HG03039 (cell line): ENCODE data around the gene DCAF17.
A peak's percentile ranks its signal among the peaks of the same experiment; 100 is the strongest.

Experiments used
- ATAC-seq: cut with Tn5 transposase; IDR thresholded peaks from one replicate; pipeline ENCODE4 v1.9.1; 2021; ENCODE audit warnings: mild to moderate bottlenecking, moderate library complexity; ENCODE audit not compliant: unreplicated experiment

The DCAF17 gene, protein sequence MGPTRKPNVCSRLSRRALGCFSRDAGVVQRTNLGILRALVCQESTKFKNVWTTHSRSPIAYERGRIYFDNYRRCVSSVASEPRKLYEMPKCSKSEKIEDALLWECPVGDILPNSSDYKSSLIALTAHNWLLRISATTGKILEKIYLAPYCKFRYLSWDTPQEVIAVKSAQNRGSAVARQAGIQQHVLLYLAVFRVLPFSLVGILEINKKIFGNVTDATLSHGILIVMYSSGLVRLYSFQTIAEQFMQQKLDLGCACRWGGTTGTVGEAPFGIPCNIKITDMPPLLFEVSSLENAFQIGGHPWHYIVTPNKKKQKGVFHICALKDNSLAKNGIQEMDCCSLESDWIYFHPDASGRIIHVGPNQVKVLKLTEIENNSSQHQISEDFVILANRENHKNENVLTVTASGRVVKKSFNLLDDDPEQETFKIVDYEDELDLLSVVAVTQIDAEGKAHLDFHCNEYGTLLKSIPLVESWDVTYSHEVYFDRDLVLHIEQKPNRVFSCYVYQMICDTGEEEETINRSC

DNA sequence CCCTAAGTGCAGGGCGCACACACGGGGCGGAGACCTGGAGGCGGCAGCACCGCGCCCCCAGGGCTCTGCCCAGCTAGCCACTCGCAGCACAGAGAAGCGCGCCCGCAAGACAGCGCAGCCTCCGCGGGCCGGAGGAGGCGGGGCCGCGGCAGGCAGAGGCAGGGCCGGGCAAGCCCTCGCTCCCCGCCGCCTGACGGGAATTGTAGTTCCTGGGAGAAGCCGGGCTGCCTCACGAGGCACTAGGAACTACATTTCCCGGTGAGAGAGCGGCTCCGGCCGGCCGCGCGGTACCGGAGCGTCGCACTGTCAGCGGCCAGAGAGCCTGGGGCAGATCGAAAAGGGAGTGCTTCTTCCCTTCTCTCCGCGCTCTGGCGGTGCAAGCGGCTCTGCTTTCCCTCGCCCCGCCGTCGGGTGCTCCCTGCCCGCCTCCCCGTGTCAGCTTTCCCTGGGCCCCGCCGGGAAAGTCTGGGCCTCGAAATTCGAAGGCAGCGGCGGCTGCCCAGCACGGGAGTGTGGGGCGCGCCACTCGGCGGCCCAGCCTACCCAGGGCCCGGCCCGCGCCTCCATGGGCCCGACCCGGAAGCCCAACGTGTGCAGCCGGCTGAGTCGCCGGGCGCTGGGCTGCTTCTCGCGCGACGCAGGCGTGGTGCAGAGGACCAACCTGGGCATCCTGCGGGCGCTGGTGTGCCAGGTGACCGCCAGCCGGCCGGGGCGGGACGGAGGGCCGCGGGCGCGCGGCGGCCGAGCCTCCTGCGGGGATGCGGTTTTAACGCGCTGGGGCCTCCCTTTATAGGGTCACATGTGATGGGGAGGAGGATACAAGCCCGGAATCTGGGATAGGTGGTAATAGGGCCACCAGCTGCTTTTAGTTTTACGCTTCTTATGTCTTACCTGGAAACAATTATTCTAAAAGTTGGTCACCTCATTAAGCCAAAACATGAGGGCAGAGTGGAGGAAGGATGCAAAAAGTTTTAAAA, at the start of gene DCAF17:
Gene DCAF17 (plus strand): TSS at position 214 of the 977 bp plus-strand sequence. CDS start 352 bp downstream, at position 566.
- ATAC-seq, result peak; percentile 91

DNA sequence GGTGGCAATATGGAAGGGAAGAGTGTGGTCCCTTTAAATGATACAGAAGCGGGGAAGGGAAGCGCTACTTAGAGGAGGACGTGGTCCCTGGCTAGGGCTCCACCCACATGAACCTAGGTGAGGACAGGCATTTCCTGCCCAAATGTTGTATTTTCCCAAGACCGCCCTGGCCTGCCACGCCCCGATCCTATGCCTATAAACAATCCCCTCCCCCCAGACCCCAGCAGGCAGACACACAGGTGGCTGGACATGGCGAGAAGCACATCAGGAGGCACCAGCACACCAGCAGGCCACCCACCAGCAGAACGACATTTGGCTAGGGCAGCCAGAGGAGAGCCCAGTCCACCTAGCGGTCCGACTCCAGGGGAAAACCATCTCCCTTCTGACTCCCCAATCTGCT, 47.4 kb upstream of the DCAF17 start:
- ATAC-seq, result no peak

DNA sequence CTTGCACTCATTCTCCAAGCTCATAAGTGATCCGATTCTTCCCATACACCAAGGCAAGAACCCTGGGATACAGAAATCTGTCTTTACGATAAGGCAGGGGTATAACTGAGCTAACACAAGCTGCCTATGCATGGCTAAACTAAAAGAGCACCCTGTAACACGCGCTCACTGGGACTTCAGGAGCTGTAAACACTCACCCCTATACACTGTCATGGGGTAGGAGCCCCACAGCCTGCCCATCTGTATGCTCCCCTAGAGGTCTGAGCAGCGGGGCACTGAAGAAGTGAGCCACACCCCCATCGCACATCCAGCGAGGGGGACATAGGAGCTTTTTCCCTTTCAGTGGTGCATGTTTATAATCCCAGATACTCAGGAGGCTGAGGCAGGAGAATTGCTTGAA, 47.0 kb upstream of the DCAF17 start:
- no peak for ATAC-seq

DNA sequence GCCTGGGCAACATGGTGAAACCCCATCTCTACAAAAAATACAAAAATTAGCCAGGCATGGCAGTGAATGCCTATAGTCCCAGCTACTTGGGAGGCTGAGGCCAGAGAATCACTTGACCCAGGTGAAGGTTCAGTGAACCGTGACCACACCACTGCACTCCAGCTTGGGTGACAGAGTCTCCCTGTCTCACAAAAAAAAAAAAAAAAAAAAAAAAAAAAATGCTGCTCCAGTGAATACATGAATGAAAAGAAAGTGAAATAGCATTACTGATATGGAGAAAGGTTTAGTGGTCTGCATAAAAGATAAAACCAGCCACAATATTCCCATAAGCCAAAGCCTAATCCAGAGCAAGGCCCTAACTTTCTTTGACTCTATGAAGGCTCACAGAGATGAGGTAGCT, 44.7 kb upstream of the DCAF17 start:
- ATAC-seq, result no peak

DNA sequence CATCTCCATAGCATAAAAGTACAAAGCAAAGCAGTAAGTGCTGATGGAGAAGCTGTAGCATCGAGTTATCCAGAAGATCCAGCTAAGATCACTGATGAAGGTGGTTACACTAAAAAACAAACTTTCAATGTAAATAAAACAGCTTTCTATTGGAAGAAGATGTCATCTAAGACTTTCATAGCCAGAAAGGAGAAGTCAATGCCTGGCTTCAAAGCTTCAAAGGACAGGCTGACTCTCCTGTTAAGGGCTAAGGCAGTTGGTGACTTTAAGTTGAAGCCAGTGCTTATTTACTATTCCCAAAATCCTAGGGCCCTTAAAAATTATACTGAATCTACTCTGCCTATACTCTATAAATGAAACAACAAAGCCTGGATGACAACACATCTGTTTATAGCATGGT, 44.2 kb upstream of the DCAF17 start:
- ATAC-seq, result no peak

DNA sequence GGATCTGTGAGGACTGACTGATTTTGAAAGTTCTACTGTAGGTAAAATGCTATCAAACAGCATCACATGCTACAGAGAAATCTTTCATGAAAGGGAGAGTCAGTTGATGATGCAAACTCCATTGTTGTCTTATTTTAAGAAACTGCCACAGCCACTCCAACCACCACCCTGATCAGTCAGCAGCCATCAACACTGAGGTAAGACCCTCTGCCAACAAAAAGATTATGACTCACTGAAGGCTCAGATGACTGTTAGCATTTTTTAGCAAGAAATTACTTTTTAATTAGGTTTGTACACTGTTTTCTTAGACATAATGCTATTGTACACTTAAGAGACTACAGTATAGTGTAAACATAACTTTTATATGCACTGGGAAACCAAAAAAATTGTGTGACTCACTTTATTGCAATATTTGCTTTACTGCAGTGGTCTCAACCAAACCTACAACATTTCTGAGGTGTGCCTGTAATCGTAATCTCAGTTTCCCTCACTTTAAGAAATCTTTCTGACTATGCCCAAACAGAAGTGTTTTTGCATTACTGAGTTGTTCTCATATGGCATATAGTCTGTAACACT, 43.0 kb upstream of the DCAF17 start:
- ATAC-seq, result no peak

DNA sequence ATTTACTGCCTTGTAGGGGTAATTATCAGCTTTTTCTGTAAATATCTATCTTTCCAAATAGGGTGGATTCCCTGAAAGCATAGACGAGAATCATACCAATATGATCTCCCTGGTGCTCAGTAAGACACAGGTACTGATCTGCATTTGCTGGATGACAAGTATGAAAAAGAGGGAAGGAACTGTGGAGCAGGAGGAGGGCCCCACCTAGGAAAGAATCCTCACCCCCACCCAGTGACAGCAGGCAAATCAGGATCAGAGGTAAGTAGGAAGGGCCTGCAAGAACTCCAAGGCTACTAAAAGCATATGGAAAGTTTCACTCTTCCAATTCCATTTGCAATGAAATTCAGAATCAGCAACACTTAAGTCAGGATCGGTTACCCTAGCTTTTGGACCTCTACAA, 42.5 kb upstream of the DCAF17 start:
- ATAC-seq, result no peak

DNA sequence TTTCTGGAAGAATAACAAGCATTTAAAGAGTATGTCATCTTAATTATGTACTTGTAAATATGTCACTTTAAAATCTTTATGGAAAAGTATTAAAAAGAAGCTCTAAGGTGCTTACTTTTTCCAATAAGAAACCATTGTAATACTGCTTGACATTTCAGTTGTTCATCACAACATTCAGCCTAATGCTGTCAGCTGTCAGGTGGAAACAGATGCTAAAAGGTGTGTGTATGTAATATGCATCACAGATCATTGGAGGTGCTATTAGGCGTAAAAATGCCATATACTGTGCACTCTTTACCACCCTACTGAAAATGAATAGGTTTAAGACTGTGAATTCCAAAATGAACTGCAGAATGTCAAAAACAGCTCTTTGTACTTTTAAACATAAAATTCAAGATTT, 40.5 kb upstream of the DCAF17 start:
- no peak for ATAC-seq

DNA sequence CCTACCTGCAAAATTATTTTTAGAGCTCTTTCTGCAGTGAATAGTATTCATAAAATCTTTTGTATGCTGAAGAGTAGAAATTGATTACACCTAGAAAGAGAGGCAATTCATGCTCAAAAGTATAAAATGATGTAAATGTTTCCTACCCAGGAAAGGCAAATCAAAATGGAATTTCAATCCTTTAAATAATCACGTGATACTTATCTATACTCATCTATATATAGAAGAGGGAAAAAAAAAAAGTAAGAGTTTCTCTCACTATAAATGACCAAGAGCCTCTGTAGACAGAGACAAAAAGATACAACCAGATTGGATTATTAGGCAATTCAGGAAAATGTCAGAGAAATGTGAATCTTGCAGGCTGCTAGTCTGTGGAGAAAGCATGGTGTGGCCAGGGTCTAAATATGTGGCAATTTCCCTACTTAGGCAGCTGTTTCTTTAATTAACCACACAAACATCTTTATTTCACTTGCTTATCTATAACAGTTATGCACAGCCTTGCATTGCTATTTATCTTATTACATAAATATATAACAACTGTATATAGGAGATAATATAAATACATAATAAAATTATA, 39.8 kb upstream of the DCAF17 start:
- ATAC-seq, result no peak

DNA sequence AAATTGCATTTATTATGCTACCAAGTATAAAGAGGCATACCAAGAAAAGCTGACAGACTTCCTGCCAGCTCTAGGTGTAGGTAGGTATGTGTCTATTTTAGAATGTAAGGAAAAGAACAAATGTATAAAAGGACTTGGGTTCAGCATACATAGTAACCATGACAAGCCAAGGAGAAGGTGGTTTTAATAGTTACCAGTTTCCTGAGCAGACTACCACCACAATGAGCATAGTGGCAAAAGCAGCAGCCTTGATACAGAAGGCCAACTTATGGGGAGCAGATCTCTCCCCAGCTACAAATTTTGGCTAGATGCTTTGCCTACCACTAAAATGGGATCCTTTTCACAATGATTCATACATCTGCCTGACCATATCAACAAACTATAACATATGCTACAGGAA, 34.7 kb upstream of the DCAF17 start:
- ATAC-seq, result no peak

DNA sequence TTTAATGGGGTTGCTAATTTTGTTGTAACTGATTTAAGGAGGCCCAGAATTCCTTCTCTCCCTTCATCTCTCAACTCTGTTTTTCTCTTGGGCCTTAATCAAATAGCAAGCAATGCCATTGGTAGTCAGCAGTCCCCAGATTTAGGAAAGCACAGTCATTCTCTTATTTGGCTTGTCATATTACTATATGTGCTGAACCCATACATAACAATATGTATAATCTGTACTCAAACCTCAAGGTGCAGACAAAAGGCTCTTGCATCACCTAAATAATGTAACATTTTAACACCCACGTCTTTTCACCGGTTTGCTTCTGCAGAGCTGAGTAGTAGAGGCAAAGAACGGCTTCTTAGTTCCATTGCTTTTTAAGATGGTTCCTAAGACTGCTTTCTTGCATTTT, 33.6 kb upstream of the DCAF17 start:
- ATAC-seq, result no peak

DNA sequence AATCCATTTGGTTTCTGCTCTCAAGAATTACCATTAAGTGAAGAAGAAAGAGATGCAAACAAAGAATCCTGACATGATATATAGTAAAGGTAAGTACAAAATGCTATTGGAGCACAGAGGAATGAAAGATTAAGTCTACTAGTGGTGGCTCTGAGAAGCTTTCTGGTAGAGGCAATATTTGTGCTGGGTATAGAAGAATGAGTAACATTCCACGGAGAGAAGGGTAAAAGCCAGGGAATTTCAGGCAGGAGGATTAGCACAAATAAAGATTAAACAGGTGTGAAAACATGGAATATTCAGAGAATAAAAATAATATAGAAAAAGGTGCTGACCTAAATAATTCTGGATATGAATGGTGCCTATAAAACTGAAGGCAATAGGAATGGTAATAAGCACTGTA, 32.1 kb upstream of the DCAF17 start:
- ATAC-seq, result no peak

DNA sequence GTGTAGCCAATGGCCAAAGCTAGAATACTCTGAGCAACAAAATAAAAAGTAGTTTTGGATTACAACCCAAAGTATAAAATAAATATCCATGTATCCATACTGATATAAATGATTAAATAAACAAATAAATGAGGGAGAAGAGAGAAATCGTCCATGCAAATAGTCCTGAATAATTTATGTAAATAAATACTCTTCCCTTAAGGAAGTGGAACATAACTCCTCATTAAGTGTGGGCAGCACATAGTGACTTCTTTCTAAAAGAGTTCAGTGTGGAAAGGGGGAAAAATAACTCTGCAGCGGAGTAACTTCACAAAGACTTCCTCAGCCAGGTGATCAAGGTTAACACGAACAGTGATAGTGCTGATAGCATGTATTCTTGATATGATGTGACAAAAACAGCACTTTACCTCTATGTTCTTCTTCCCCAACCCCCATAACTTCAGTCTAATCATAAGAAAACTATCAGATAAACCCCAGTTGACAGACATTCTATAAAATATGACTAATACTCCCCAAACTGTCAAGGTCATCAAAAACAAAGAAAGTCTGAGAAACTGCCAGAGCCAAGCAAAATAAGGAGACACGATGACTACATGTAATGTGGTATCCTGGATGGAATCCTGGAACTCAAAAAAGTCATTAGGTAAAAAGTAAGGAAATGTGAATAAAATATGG, 31.0 kb upstream of the DCAF17 start:
- no peak for ATAC-seq

DNA sequence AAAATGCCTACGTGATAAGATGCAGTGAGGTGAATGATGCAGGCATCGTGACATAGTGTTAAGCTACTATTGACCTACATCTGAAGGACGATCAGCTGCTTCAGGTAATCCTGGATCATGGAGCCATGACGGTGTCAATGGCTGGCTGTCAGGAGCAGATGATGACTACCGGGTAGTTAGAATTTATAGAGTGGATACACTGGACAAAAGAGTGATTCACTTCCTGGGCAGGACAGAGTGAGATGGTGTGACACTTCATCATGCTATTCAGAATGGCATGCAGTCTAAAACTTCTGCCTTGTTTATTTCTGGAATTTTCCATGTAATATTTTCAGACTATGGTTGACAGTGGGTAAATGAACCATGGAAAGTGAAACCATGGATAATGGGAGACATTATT, 29.8 kb upstream of the DCAF17 start:
- no peak for ATAC-seq

DNA sequence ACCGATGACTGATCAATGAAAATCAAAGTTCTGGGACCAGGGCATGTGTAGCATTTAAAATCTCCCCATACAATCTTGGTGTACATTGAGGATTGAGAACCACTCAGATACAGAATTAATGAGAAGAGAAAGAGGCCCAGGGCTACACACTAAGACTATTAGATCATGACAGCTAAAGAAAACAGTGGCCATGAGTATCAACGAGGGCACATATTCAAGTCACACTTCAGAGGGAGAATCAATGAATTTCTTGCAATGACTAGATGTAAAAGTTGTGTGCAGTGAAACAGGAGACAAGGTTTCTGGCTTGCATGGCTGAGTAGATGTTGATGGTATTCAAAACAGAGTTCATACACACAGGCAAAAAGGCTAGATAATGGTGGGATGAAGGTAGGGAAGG, 29.3 kb upstream of the DCAF17 start:
- ATAC-seq, result no peak

DNA sequence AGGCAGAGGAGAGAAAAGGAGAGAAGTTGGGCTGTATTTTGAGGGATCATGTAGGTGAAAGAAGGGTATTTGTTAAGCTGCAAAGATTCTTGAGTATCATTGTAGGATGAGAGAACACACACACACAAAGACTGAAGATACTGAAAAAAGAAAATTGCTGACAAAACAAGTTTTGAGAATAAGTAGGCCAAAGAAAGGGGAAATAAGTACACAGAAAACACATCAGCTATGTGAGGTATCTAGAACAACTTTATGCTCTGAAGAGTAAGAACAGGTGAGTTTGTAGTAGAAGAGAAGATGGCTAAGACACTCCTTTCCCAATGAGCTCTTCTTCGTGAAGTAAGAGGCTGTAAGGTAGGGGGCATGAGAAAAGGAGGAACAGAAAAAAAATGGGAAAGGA, 28.5 kb upstream of the DCAF17 start:
- ATAC-seq, result no peak

DNA sequence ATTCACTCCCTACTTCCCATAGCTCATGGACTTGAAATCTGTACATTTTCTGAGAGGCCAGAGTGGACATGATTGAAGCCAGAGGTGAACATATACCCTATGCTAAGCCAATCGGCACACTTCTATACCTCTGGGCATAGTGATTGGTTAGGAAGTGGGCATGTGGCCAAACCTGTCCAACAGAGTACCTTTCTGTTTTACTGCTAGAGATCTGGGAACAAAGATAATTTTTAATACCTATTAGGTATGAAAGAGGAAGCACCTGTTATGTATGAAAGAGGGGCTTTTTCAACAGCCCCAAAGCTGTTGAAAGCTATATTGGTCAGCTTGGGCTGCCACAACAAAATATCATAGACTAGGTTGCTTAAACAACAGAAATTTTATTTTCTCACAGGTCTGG, 28.0 kb upstream of the DCAF17 start:
- ATAC-seq, result no peak

DNA sequence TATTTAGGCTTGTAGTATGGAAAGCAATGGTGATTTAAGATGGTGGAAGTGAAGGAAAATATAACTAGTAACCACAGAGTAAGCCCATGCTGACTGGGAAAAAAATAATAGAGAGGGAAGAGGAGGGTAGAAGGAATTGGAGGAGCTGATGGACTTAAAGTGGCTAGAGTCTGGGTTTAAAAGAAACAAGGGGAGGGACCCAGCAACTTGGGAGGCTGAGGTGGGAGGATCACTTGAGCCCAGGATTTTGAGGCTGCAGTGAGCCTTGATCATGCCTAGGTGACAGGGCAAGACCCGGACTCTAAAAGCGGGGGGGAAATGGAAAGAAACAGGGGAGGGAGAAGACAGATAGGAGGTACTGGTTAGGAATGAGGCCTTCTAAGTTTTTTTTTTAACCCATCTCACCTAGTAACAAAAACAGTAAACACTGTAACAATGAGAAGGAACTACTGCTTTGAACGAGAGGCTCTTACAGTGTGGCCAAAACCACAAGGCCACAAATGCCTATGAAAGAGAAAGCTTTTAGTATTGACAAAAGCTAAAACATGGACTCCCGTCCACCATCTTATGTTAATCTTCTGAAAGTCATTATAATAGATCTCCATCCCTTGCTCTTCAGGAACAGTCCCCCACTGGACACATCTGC, 26.9 kb upstream of the DCAF17 start:
- ATAC-seq, result peak; percentile 60

DNA sequence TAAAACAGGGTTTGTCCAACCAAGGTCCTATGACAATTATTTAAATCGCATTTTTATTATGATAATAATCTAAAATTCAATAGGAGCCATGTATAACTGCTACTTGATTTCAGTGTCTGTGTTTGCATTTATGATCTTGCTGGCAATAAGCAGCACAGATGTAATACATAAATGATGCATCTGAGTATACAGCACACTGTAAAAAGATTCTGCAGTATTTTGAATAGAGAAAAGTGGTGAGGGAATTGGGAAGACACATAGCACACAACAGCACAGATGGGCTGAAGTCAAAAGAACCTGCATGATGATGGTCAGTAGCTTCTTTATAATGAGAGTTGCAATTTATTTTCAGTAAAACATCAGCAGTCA, 26.4 kb upstream of the DCAF17 start:
- ATAC-seq, result no peak

DNA sequence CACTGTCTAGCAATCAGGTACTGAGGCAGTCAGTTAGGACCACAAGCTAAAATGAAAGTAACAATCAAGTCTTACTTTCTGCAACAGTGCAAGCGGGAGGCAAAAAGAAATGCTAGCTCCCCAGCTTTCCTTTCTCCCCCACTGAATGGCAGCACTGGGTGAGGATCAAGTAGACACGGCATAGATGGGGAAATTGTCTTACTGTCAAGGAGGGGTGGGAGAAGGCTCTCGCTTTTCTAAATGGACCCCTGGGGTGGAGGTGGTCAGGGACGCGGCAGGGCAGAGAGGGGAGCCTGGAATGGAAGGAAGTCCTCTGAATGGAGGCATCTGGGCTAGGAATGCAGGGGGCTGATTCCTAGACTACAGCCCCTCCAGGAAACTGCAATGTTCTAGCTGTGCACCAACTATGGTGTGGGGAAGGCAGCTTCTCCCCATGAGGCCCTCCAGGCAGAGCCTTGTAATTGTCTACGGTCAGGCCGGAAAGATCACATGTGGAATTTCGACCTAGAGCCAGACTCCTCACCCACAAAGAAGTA, 24.5 kb upstream of the DCAF17 start:
- ATAC-seq, result no peak
